Activated naive CD8-positive, alpha-beta T cell (primary cell): ENCODE results near the gene GAS7.
"Not testable (repeated sequence)": the region's sequence is repeated elsewhere in the genome, so short reads cannot be mapped to it uniquely, and the experiment has no call there.

Source experiments
- H3K27ac Mint-ChIP-seq: one replicate; pipeline ENCODE4 v1.8.0; 2021; ENCODE audit warnings: mixed read lengths
- H3K27me3 Mint-ChIP-seq: one replicate; pipeline ENCODE4 v1.8.0; 2021; ENCODE audit warnings: mixed read lengths
- H3K36me3 Mint-ChIP-seq: one replicate; pipeline ENCODE4 v1.8.0; 2021; ENCODE audit warnings: mixed read lengths
- H3K4me1 Mint-ChIP-seq: one replicate; pipeline ENCODE4 v1.8.0; 2021; ENCODE audit warnings: low read depth, mixed read lengths
- H3K4me3 Mint-ChIP-seq: one replicate; pipeline ENCODE4 v1.8.0; 2021; ENCODE audit warnings: mild to moderate bottlenecking, mixed read lengths
- H3K9me3 Mint-ChIP-seq: one replicate; pipeline ENCODE4 v1.8.0; 2021; ENCODE audit warnings: low read depth, mixed read lengths

GAS7 gene

GRCh38 chr17:10018461-10018891, 179.9 kb downstream of the GAS7 start:
- no peaks in the 10 kb centered on the region for H3K9me3 Mint-ChIP-seq
- H3K27ac Mint-ChIP-seq, result no peak overlapping the region
- H3K4me3 Mint-ChIP-seq, result no peak overlapping the region
- H3K4me1 Mint-ChIP-seq, result no peaks in the 10 kb centered on the region
- H3K36me3 Mint-ChIP-seq, result no peaks in the 10 kb centered on the region
- no peaks in the 10 kb centered on the region for H3K27me3 Mint-ChIP-seq

DNA sequence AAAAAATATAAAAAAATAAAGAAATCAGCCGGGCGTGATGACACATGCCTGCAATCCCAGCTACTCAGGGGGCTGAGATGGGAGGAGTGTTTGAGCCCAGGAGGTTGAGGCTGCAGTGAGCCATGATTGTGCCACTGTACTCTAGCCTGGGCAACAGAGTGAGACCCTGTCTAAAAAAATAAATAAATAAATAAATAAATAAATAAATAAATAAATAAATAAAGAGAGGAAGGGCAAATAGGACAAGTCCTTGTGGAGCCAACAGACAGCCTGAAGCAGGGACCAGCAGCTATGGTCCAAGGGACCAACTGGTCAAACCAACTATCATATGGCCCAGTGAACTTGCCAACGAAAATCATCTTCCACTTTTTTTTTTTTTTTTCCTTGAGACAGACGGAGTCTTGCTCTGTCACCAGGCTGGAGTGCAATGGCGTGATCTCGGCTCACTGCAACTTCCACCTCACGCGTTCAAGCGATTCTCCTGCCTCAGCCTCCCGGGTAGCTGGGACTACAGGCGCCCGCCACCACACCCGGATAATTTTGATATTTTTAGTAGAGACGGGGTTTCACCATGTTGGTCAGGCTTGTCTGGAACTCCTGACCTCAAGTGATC, 181.3 kb downstream of the GAS7 start:
- not testable (repeated sequence) for H3K36me3 Mint-ChIP-seq, H3K27ac Mint-ChIP-seq, H3K27me3 Mint-ChIP-seq, H3K4me3 Mint-ChIP-seq, H3K9me3 Mint-ChIP-seq, H3K4me1 Mint-ChIP-seq

DNA sequence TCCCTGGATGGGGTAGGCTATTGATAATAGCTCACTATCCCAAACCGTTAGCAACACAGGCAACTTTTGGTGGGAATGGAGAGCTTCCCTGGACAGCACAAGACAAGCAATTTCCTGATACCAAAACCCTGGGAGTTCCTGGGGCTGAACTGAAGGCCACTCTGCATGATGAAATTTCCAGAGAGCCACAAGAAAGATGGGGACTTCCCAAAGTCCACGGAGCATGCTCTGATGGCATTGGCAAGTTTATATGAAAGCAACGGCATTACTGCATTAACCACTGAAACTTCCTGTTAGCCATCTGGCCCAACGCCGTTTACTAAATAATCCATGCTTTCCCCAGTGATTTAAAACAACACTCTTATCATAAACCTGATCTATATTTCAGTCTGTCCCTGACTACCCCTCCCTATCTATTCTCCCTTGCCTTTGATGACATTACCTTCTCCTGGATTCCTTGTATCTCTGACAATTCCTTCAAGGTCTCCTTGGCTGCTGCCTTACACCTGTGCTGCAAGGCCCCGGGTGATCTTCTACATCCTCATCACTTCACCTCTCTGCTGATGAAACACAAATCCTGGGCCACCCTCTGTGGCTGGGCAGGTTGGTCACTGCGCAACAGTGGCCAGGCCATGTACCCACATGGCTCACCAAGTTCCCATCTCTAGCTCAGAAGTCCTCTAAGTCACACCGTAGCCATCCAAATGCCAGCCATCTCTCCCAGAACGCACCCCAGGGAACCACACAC, 184.9 kb downstream of the GAS7 start:
- H3K4me3 Mint-ChIP-seq, result no peak overlapping the region
- no peaks in the 10 kb centered on the region for H3K4me1 Mint-ChIP-seq
- H3K27me3 Mint-ChIP-seq, result no peaks in the 10 kb centered on the region
- no peak overlapping the region for H3K27ac Mint-ChIP-seq
- H3K36me3 Mint-ChIP-seq, result no peaks in the 10 kb centered on the region
- no peaks in the 10 kb centered on the region for H3K9me3 Mint-ChIP-seq

- no peak overlapping the region for H3K27ac Mint-ChIP-seq
- H3K27me3 Mint-ChIP-seq, result no peaks in the 10 kb centered on the region
- no peaks in the 10 kb centered on the region for H3K36me3 Mint-ChIP-seq
- no peaks in the 10 kb centered on the region for H3K4me1 Mint-ChIP-seq
- no peak overlapping the region for H3K4me3 Mint-ChIP-seq
- H3K9me3 Mint-ChIP-seq, result no peaks in the 10 kb centered on the region
Observed at GRCh38 chr17:10010752-10011151, 187.7 kb downstream of the GAS7 start.

- Mint-ChIP-seq H3K4me1 (no peaks in the 10 kb centered on the region), H3K9me3 (no peaks in the 10 kb centered on the region), H3K27ac (no peak overlapping the region), H3K27me3 (no peaks in the 10 kb centered on the region), H3K36me3 (no peaks in the 10 kb centered on the region), H3K4me3 (no peak overlapping the region)
Observed at GRCh38 chr17:10003705-10004104, 194.7 kb downstream of the GAS7 start.

GRCh38 chr17:10002567-10003360, 195.6 kb downstream of the GAS7 start:
- not testable (repeated sequence) for H3K4me1 Mint-ChIP-seq

DNA sequence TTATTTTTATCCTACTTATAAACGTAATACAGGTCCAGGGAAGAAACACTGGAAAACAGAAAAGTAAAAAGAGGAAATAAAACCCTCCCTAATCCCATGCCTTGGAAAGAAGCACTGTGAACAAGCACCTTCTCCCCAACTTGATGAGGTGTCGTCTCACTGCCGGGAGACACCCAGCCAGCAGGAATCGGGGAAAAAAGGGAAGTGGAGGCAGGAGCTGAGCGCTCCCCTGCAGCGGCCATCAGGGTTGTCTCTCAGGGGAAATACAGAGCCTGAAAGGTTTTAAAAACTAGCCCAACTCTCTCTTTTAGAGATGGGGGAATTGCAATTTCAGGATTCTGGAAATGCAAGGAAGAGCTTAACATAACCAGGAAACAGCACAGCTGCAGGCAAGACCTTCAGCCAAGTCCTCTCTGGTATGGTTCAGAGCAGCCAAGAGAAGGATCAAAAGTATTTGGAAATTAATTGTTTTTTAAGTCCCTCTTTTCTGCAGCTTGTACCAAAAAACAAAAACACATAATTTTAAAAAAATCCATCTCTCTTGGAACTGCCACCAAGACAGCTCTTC, 197.0 kb downstream of the GAS7 start:
- no peaks in the 10 kb centered on the region for H3K9me3 Mint-ChIP-seq
- no peak overlapping the region for H3K4me3 Mint-ChIP-seq
- no peaks in the 10 kb centered on the region for H3K36me3 Mint-ChIP-seq
- no peaks in the 10 kb centered on the region for H3K4me1 Mint-ChIP-seq
- H3K27me3 Mint-ChIP-seq, result peaks cover 1% of the 10 kb centered on the region
- no peak overlapping the region for H3K27ac Mint-ChIP-seq

More at GRCh38 chr17:10002567-10003360, 195.6 kb downstream of the GAS7 start:
- not testable (repeated sequence) for H3K27me3 Mint-ChIP-seq, H3K9me3 Mint-ChIP-seq, H3K36me3 Mint-ChIP-seq, H3K27ac Mint-ChIP-seq, H3K4me3 Mint-ChIP-seq

DNA sequence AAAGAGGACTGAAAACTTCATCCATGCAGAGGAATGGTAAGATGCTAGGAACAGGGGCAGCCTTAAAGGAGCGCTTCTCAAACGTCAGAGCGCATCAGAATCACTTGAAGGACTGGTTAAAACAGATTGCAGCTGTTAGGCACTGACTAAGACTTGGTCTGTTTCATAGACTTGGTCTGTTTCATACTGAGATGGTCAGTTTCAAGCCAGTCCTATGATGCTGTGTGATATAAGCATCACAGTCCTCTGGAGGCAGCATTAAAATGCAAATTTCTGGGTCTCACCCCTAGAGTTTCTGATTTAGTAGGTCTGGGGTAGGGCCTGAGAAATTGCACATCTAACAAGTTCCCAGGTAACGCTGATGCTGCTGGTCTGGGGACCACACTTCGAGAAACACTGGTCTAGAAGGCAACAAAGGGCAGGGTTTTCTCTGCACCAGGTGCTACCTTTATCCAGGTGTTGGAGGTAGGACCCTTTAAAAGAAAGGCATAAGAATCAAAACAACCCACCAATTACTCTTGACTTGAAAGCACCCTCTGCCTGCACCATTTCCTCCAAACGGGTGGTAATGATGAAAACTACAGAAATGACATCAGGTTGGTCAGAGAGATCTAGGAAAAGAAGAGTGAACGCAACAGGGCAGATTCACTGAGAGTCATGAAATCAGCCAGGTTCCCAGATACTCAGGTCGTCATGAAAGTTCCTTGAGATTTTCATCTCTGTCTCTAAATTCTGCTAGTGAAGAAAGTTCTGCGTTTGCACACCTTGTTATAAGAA, 198.3 kb downstream of the GAS7 start:
- Mint-ChIP-seq H3K4me3 (no peak overlapping the region), H3K9me3 (no peaks in the 10 kb centered on the region), H3K4me1 (no peaks in the 10 kb centered on the region), H3K36me3 (no peaks in the 10 kb centered on the region), H3K27me3 (peaks cover 1% of the 10 kb centered on the region), H3K27ac (no peak overlapping the region)

DNA sequence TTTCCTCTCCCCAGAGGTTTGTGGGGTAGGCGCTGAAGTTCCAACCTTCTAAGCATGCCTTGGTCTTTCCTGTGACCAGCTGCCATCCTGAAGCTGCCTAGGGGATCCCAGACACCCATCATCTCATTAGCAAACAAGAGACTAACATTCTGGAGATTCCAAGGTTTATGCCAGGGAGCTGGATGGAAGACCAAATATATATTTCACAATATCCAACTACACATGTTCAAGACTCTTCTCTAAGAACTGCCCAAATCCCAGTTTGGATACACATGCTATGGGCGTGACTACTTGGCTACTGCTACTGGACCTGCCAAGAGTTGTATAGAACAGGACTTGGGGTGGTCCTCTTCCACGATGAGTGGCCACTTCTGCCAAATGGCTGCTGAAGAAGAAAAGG, 200.3 kb downstream of the GAS7 start:
- Mint-ChIP-seq H3K27ac (no peak overlapping the region), H3K27me3 (peaks cover 1% of the 10 kb centered on the region), H3K36me3 (no peaks in the 10 kb centered on the region), H3K4me1 (no peaks in the 10 kb centered on the region), H3K9me3 (no peaks in the 10 kb centered on the region), H3K4me3 (no peak overlapping the region)

DNA sequence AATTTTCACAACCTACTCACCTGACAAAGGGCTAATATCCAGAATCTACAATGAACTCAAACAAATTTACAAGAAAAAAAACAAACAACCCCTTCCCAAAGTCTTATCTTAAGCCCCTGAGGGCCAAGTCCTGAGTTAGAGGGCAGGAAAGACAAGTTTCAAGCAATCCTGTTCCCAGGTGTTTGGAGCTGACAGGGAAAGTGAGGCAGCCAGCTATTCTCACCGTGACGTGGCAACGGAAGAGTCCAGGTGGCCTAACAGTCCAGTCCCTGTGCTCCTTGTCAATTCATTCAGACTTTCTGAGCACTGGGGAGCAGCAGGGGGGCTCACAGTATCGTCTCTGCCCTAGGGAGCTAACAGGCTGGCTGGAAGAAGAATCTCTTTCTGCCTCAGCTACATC, 203.6 kb downstream of the GAS7 start:
- Mint-ChIP-seq H3K4me1 (no peaks in the 10 kb centered on the region), H3K9me3 (no peaks in the 10 kb centered on the region), H3K4me3 (no peak overlapping the region), H3K36me3 (no peaks in the 10 kb centered on the region), H3K27me3 (peaks cover 1% of the 10 kb centered on the region), H3K27ac (no peak overlapping the region)

GRCh38 chr17:9991796-9992195, 206.6 kb downstream of the GAS7 start:
- Mint-ChIP-seq H3K36me3 (no peaks in the 10 kb centered on the region), H3K4me3 (no peak overlapping the region), H3K27ac (no peak overlapping the region), H3K4me1 (no peaks in the 10 kb centered on the region), H3K9me3 (no peaks in the 10 kb centered on the region), H3K27me3 (peaks cover 3% of the 10 kb centered on the region)

- H3K4me1 Mint-ChIP-seq, result no peaks in the 10 kb centered on the region
- no peaks in the 10 kb centered on the region for H3K36me3 Mint-ChIP-seq
- no peaks in the 10 kb centered on the region for H3K9me3 Mint-ChIP-seq
- H3K4me3 Mint-ChIP-seq, result no peak overlapping the region
- peaks cover 3% of the 10 kb centered on the region for H3K27me3 Mint-ChIP-seq
- no peak overlapping the region for H3K27ac Mint-ChIP-seq
Observed at GRCh38 chr17:9991351-9991750, 207.1 kb downstream of the GAS7 start.

DNA sequence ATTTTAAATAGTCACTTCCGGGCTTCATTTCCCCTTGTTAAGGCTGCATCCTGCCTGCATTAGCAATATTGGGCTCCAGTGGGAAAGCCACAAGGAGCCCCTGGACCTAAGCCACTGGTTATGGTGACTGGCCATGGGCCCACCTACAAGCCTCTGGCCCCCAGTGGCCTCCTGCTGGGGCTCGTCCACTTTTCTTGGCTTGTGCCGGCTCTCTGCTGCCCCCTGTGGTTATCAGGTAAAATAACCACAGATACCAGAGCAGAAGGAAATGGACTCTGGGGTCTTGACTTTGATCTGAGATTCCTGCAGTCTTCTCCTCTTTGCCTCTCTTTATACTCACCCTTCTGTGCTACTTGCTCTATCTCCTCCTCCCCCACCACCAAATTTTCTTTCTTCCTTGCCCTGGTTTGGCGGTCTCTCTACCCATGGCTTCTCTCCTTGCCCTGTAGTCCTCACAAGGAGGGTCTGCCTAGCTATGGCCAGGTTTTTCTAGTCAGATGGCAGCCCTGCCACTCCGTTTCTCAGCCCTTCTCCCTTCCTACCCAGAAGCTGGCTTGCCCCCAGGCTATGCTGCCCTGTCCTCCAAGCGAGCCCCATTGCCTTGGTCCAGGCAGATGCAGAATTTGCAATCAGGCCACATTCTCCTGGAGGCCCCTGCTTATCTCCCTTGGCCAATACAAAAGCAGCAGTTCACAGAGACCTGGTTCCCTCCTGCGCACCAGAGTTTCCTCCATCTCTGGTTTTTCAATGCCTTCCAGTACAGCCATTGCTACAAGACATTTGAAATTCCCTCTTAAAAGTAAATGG, 210.4 kb downstream of the GAS7 start:
- no peaks in the 10 kb centered on the region for H3K4me1 Mint-ChIP-seq
- H3K27ac Mint-ChIP-seq, result no peak overlapping the region
- no peaks in the 10 kb centered on the region for H3K36me3 Mint-ChIP-seq
- no peaks in the 10 kb centered on the region for H3K9me3 Mint-ChIP-seq
- H3K27me3 Mint-ChIP-seq, result peaks cover 3% of the 10 kb centered on the region
- H3K4me3 Mint-ChIP-seq, result no peak overlapping the region
